Measurements from ENCODE around the gene CSMD2.

GRCh38 chr1:33575324-33575879, 589.6 kb downstream of the CSMD2 start:
- TF ChIP-seq POLR2A (IDR thresholded peaks at IDR 0.05) = no peak
- TF ChIP-seq, protein P1, sequence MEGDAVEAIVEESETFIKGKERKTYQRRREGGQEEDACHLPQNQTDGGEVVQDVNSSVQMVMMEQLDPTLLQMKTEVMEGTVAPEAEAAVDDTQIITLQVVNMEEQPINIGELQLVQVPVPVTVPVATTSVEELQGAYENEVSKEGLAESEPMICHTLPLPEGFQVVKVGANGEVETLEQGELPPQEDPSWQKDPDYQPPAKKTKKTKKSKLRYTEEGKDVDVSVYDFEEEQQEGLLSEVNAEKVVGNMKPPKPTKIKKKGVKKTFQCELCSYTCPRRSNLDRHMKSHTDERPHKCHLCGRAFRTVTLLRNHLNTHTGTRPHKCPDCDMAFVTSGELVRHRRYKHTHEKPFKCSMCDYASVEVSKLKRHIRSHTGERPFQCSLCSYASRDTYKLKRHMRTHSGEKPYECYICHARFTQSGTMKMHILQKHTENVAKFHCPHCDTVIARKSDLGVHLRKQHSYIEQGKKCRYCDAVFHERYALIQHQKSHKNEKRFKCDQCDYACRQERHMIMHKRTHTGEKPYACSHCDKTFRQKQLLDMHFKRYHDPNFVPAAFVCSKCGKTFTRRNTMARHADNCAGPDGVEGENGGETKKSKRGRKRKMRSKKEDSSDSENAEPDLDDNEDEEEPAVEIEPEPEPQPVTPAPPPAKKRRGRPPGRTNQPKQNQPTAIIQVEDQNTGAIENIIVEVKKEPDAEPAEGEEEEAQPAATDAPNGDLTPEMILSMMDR (IDR thresholded peaks at IDR 0.05 in 4 of 5, conservative IDR thresholded peaks at IDR 0.05 in 1 of 5) = no peak

Measured in gastrocnemius medialis (tissue), 4 donors.